GM23248 (cell line): ENCODE data around the gene SRSF8. TPM values are rescaled to one million over a fixed set of nuclear protein-coding genes. Genes with fewer than 3 reads are reported as not detected.
A peak's percentile ranks its signal among the peaks of the same experiment; 100 is the strongest.

ENCODE experiments used
- DNase-seq: peaks from one replicate; pipeline ENCODE4 v3.0.0-alpha.2; 2015
- H2AFZ ChIP-seq: fragments of 200-600 bp; sonication (generic); 2 replicates; pipeline ENCODE4 v1.6.1; 2016; ENCODE audit warnings: antibody characterized with exemption
- H3F3A ChIP-seq: fragments of 200-600 bp; sonication (generic); 2 replicates; pipeline ENCODE4 v1.6.1; 2016; ENCODE audit warnings: mild to moderate bottlenecking, antibody characterized with exemption, mixed run types; ENCODE audit not compliant: insufficient read depth
- H3K27ac ChIP-seq: fragments of 200-600 bp; sonication (generic); 2 replicates; pipeline ENCODE4 v1.5.1; 2016; ENCODE audit warnings: mild to moderate bottlenecking
- H3K27me3 ChIP-seq: fragments of 200-600 bp; sonication (generic); replicated peaks from 2 replicates; pipeline ENCODE4 v1.6.1; 2016; ENCODE audit warnings: mild to moderate bottlenecking; ENCODE audit not compliant: insufficient read depth
- H3K36me3 ChIP-seq: fragments of 200-600 bp; sonication (generic); 2 replicates; pipeline ENCODE4 v1.6.1; 2016; ENCODE audit warnings: low read depth, mild to moderate bottlenecking
- H3K4me1 ChIP-seq: fragments of 200-600 bp; sonication (generic); 2 replicates; pipeline ENCODE4 v1.6.1; 2016; ENCODE audit warnings: mild to moderate bottlenecking; ENCODE audit not compliant: insufficient read depth
- H3K4me2 ChIP-seq: fragments of 200-600 bp; sonication (generic); one replicate; pipeline ENCODE4 v1.6.1; 2016; ENCODE audit warnings: mild to moderate bottlenecking; ENCODE audit not compliant: unreplicated experiment
- H3K4me3 ChIP-seq: fragments of 200-600 bp; sonication (generic); 2 replicates; pipeline ENCODE4 v1.5.1; 2016; ENCODE audit warnings: mild to moderate bottlenecking
- H3K79me2 ChIP-seq: fragments of 200-600 bp; sonication (generic); 2 replicates; pipeline ENCODE4 v1.6.1; 2016; ENCODE audit warnings: mild to moderate bottlenecking; ENCODE audit not compliant: insufficient read depth
- H3K9ac ChIP-seq: fragments of 200-600 bp; sonication (generic); 2 replicates; pipeline ENCODE4 v1.6.1; 2016; ENCODE audit warnings: mild to moderate bottlenecking
- H3K9me2 ChIP-seq: fragments of 200-600 bp; sonication (generic); 2 replicates; pipeline ENCODE4 v1.6.1; 2016; ENCODE audit warnings: mixed run types, mild to moderate bottlenecking, moderate library complexity; ENCODE audit not compliant: insufficient read depth
- H3K9me3 ChIP-seq: fragments of 200-600 bp; sonication (generic); one replicate; pipeline ENCODE4 v1.6.1; 2017; ENCODE audit warnings: low read depth
- H4K20me1 ChIP-seq: fragments of 200-600 bp; sonication (generic); 2 replicates; pipeline ENCODE4 v1.6.0; 2016; ENCODE audit not compliant: insufficient read depth
- EZH2 ChIP-seq: fragments of 200-600 bp; sonication (generic); IDR thresholded peaks from 2 replicates; pipeline ENCODE4 v1.6.1; 2018; ENCODE audit warnings: antibody characterized with exemption, mild to moderate bottlenecking; ENCODE audit not compliant: insufficient read depth, poor library complexity, severe bottlenecking
- EZH2phosphoT487 ChIP-seq: fragments of 200-600 bp; sonication (generic); IDR thresholded peaks from 2 replicates; pipeline ENCODE4 v1.6.1; 2018; ENCODE audit warnings: antibody characterized with exemption, moderate library complexity, mild to moderate bottlenecking, low read depth; ENCODE audit not compliant: insufficient read depth
- WGBS, 2 experiments: methylation state at CpG; one replicate each; pipeline ENCODE4 v1.1.6; 2015 to 2017; ENCODE audit warnings: low lambda C conversion rate in 2 of 2, low coverage in 1 of 2; ENCODE audit errors: missing lambda C conversion rate in 2 of 2; 5-methylcytosine and 5-hydroxymethylcytosine counted together
- in situ Hi-C: fragments of 300-500 bp; cut with MboI; formaldehyde crosslinking; loops from 2 replicates; pipeline ENCODE4 v1.15.0; 2020
- polyA plus RNA-seq: library from polyadenylated mRNA; unstranded; fragments of >200 nt; fragmentation: Nextera tagmentation; extraction: Ambion mirVana; gene quantifications from 2 replicates; pipeline ENCODE4 v1.2.1, GENCODE V29; 2016
- total RNA-seq: library from RNA; depleted of rRNA; stranded (reverse); fragments of >200 nt; shearing (Covaris generic); gene quantifications from 2 replicates; pipeline ENCODE4 v1.2.3, GENCODE V29; 2014

Gene SRSF8
- total and polyA plus RNA-seq, 2 experiments from 2014 or later = 14.8 to 39.4 TPM

- peak within 1 kb of the TSS; percentile 83 for H3K9ac ChIP-seq
- H3K36me3 ChIP-seq = no peaks in the 10 kb centered on the region
- peaks cover 7% of the 10 kb centered on the region; the same call in 1 of the 2 replicates for H3K79me2 ChIP-seq
- H3K27ac ChIP-seq = peak within 1 kb of the TSS; percentile 74
- no peak for TF ChIP-seq EZH2phosphoT487
- no peak for TF ChIP-seq EZH2
- peaks cover 18% of the 10 kb centered on the region for H3F3A ChIP-seq
- WGBS, 2 experiments = 1 to 2% methylated on average over 73 to 92 of the region's 106 CpGs
- in situ Hi-C loops = no loop called here
- H3K4me3 ChIP-seq = peak within 1 kb of the TSS; percentile 87
- no peaks in the 10 kb centered on the region for H3K9me2 ChIP-seq
- peak within 1 kb of the TSS; percentile 86 for H3K4me2 ChIP-seq
- H4K20me1 ChIP-seq = no peaks in the 10 kb centered on the region
- no peaks in the 10 kb centered on the region for H3K9me3 ChIP-seq
- DNase-seq = peak; percentile 96
- H3K4me1 ChIP-seq = peaks cover 17% of the 10 kb centered on the region
- H3K27me3 ChIP-seq = no peaks in the 10 kb centered on the region
- H2AFZ ChIP-seq = peak within 1 kb of the TSS; percentile 89
Observed at GRCh38 chr11:95089620-95090542, 23.2 kb downstream of the SRSF8 start, which contains the start of gene ENDOD1. ENDOD1 (plus strand) TSS chr11:95089846; CDS start chr11:95089928, 82 bp downstream.

GRCh38 chr11:95091663-95092180 is 25.0 kb downstream of the SRSF8 start:
- in situ Hi-C loops = no loop called here
- no peak overlapping the region for H3K27ac ChIP-seq
- TF ChIP-seq EZH2 (no peak), EZH2phosphoT487 (no peak)
- H4K20me1 ChIP-seq = no peaks in the 10 kb centered on the region
- H3F3A ChIP-seq = peaks cover 28% of the 10 kb centered on the region
- no peaks in the 10 kb centered on the region for H3K27me3 ChIP-seq
- peaks cover 13% of the 10 kb centered on the region; the same call in 1 of the 2 replicates for H3K79me2 ChIP-seq
- no peak overlapping the region for H3K9ac ChIP-seq
- H3K9me3 ChIP-seq = no peaks in the 10 kb centered on the region
- no peaks in the 10 kb centered on the region for H3K9me2 ChIP-seq
- H3K4me2 ChIP-seq = no peak overlapping the region
- no peaks in the 10 kb centered on the region for H3K36me3 ChIP-seq
- no peak overlapping the region for H2AFZ ChIP-seq
- H3K4me3 ChIP-seq = no peak overlapping the region
- peaks cover 31% of the 10 kb centered on the region for H3K4me1 ChIP-seq
- DNase-seq = no peak

- WGBS, 2 experiments = 5 to 24% methylated on average over 4 to 5 of the region's 5 CpGs
- no peaks in the 10 kb centered on the region for H4K20me1 ChIP-seq
- peaks cover 22% of the 10 kb centered on the region for H3K79me2 ChIP-seq
- peaks cover 33% of the 10 kb centered on the region for H3K4me1 ChIP-seq
- H3K4me2 ChIP-seq = peak overlapping the region; percentile 46
- TF ChIP-seq EZH2 = no peak
- no peak for TF ChIP-seq EZH2phosphoT487
- 0 out of 2 replicates have a peak overlapping the region, but pooled peaks have one; percentile 2 for H2AFZ ChIP-seq
- H3K4me3 ChIP-seq = 0 out of 2 replicates have a peak overlapping the region, but pooled peaks have one; percentile 6
- peak overlapping the region; percentile 38 for H3K27ac ChIP-seq
- no peaks in the 10 kb centered on the region for H3K36me3 ChIP-seq
- H3K9ac ChIP-seq = peak overlapping the region; percentile 1; the same call in 1 of the 2 replicates
- peaks cover 28% of the 10 kb centered on the region for H3F3A ChIP-seq
- no peaks in the 10 kb centered on the region for H3K9me2 ChIP-seq
- no peaks in the 10 kb centered on the region for H3K27me3 ChIP-seq
- in situ Hi-C loops = no loop called here
- no peaks in the 10 kb centered on the region for H3K9me3 ChIP-seq
- peak; percentile 78 for DNase-seq
Observed at GRCh38 chr11:95092549-95093324, 26.0 kb downstream of the SRSF8 start.

- no peaks in the 10 kb centered on the region for H3K9me3 ChIP-seq
- DNase-seq = peak; percentile 19
- H3K27ac ChIP-seq = peak overlapping the region; percentile 38
- peaks cover 33% of the 10 kb centered on the region for H3K4me1 ChIP-seq
- H4K20me1 ChIP-seq = no peaks in the 10 kb centered on the region
- H3K9ac ChIP-seq = 0 out of 2 replicates have a peak overlapping the region, but pooled peaks have one; percentile 1
- H2AFZ ChIP-seq = no peak overlapping the region
- in situ Hi-C loops = no loop called here
- H3K36me3 ChIP-seq = no peaks in the 10 kb centered on the region
- peaks cover 30% of the 10 kb centered on the region for H3K79me2 ChIP-seq
- no peak overlapping the region for H3K4me3 ChIP-seq
- no peaks in the 10 kb centered on the region for H3K27me3 ChIP-seq
- peaks cover 28% of the 10 kb centered on the region for H3F3A ChIP-seq
- peak overlapping the region; percentile 46 for H3K4me2 ChIP-seq
- WGBS, 2 experiments = 86 to 90% methylated on average over 3 of the region's 3 CpGs
- H3K9me2 ChIP-seq = 0 out of 2 replicates have a peak, but pooled peaks cover 3% of the 10 kb centered on the region
- TF ChIP-seq EZH2phosphoT487 = no peak
- no peak for TF ChIP-seq EZH2
Observed at GRCh38 chr11:95093548-95093947, 26.8 kb downstream of the SRSF8 start.
